Epithelial cell of esophagus (primary cell): ENCODE data around the gene TLK2.

Experiments
- DNase-seq: peaks from one replicate; pipeline ENCODE4 v3.0.0; 2010; ENCODE audit warnings: low read depth
- H3K4me3 ChIP-seq: 2 replicates; pipeline ENCODE4 v1.5.1; 2011; ENCODE audit warnings: mild to moderate bottlenecking, low read length, control low read depth
- CTCF ChIP-seq: IDR thresholded peaks from 2 replicates; pipeline ENCODE4 v1.5.1; 2011; ENCODE audit warnings: low read depth, mild to moderate bottlenecking, low read length, control low read depth, inconsistent platforms; ENCODE audit not compliant: insufficient read depth; ENCODE audit errors: missing control alignments

Gene TLK2

GRCh38 chr17:62566996-62567578 lies 88.5 kb downstream of the TLK2 start:
- H3K4me3 ChIP-seq: no peak overlapping the region
- no peak for DNase-seq
- TF ChIP-seq CTCF: no peak

GRCh38 chr17:62572488-62572887 lies 93.9 kb downstream of the TLK2 start:
- no peak for DNase-seq
- no peak for TF ChIP-seq CTCF
- H3K4me3 ChIP-seq: no peak overlapping the region

DNA sequence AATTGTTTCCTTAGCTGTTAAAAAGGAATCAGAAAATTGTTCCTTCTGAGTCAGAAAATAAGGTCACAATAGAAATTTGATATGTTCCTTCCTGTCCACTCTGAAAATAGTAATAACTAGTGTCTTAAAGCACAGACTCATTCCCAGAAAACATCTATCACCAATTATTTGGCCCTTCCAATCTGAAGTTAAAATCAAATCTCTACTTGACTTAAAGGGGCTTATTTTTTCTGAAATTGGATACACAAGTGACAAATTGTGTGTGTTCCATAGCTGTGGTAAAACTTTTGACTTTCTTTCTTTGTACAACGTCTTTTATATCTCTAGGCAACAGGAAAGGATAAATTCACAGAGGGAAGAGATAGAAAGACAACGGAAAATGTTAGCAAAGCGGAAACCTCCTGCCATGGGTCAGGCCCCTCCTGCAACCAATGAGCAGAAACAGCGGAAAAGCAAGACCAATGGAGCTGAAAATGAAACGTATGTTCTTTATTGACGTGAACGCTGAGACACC lies 94.3 kb downstream of the TLK2 start:
- no peak for DNase-seq
- no peak for TF ChIP-seq CTCF
- no peak overlapping the region for H3K4me3 ChIP-seq

DNA sequence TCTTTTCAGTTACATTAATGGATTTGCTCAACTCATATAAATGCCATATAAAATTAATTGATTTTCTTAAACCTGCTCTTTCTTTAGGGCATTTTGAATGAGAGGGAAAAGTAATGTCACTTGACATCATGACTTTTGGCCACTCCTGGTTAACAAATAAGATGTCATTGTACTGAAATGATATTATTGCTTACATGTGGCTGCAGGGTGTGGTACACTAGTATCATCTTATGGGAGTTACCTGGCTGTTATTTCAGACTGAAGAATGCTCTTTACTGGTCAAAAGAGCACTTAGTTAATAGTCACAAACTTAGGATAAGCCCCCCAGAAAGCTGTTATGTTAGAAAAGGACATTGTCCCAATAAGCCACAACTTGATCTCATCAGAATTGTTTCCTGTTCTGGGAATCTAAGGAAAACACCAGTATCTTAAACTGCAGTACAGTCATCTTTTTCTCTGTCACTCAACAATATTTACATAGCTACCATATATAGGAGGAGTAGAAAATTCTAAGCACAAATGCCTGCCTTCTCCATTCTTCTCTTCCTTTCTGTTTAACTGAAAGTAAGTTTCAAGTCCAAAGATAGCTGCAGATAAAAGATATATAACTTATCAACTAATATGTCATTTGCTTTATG lies 95.0 kb downstream of the TLK2 start:
- TF ChIP-seq CTCF: no peak

GRCh38 chr17:62576382-62576781 lies 97.8 kb downstream of the TLK2 start:
- DNase-seq: no peak
- TF ChIP-seq CTCF: no peak
- H3K4me3 ChIP-seq: no peak overlapping the region

More for the DNA sequence above, 95.0 kb downstream of the TLK2 start:
- DNase-seq: no peak
- no peak overlapping the region for H3K4me3 ChIP-seq

DNA sequence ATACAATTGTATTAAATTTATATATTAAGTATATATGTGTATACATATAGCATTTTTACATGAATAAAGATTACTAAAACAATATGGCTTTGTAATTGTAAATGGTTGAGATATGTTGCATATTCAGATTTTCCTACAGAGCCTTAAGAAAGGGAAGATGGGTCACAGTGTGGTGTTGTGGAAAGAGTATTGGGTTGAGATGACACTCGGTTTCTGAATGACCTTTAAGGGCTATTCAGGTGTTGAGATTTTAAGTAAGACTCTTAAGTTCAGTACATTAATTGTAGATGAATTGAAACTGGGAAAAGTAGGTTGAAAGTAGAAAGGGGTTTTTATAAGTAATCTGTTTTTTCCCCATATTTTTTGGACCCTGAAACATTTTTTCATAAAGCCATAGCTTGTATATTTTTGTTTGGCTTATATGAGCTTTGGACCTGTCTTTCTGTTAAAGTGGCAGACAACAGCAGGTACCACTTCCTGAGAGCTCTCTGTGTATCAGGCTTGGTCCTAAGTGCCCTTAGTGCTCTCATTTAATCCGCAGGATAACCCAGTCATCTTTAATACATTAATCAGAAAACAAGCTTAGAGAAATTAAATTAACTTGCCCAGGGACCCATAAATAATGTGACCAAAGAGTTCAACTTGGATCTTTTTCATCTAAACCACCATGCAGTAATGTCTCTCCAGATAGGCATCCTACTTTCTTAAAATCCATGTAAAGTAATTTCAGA lies 100.3 kb downstream of the TLK2 start:
- TF ChIP-seq CTCF: no peak
- no peak for DNase-seq
- H3K4me3 ChIP-seq: no peak overlapping the region
